ENCODE measurements around the gene UBE2U.

Gene UBE2U, protein sequence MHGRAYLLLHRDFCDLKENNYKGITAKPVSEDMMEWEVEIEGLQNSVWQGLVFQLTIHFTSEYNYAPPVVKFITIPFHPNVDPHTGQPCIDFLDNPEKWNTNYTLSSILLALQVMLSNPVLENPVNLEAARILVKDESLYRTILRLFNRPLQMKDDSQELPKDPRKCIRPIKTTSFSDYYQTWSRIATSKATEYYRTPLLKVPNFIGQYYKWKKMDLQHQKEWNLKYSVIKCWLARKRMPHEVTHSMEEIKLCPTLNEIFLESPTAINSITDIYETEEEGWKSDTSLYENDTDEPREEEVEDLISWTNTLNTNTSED

DNA sequence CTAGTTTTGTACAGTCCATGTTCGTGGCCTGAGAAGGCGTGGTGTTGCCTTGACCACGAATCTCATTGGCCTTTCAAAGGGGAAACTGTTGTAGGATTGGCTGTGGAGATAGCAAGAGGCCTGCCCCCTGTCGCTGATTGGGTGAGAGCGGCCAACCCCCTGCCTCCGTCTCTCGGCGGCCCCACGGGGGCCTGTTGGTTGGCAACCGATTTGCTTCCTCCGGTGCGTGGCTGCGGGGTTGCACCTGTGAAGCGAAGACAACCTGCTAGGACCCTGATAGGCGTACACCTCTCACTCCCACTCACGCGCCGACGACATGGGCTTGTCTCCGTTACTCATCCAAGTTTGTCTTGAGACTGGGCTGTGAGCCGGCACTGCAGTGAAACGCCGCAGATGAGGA lies at the start of gene UBE2U:
UBE2U (plus strand) TSS at position 204 of the 400 bp plus-strand sequence. CDS start 428 bp downstream, outside the sequence.
- no peak for DNase-seq

DNA sequence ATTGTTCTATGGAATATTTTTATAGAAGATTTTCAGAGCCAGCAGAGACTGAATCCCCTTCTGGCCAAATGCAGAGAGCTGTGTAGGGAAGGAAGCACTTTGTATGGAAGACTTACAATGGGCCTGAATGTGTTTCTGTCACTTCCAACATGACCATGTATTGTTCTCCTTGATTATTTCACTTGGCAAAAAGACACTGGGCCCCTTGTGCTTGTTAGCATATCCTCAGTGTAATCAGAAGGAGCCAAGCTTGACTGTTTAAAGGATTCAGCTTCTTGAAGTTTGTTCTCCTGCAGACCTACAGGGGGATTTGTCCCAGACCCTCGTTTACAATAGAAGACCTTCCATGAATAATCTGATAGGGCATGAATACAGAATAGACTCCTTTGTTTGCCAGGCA lies 48.1 kb upstream of the UBE2U start:
- no peak for DNase-seq

DNA sequence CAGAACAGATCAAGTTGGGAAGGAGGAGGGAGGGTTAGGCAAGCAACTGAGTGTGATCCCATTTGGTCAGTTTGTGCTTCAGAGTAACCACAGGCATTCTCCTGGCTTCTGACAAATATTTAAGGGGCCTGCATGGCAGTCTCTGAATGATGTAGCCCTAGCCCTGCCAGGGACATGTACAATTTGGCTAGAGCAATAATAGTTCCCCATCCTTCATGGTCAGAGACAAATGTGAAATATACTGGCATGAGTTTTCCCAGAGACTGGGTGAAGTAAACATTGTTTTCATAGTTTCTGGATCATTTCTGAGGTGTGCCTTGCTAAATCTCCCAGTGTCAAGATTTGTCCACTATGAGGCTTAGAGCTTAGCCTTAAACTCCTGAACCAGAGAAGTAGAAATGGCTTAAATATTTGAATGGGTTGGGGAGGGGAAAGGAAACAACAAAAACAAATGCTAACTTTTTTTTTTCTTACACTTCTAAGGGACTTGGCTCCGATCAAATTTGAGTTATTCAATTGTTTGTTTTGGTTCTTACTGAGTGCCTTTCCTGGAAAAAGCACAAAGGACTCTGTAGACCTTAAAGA lies 42.0 kb upstream of the UBE2U start:
- DNase-seq: no peak

- DNase-seq: peak; percentile 29
These were observed 41.3 kb upstream of the UBE2U start for GRCh38 chr1:64162151-64162550.

DNA sequence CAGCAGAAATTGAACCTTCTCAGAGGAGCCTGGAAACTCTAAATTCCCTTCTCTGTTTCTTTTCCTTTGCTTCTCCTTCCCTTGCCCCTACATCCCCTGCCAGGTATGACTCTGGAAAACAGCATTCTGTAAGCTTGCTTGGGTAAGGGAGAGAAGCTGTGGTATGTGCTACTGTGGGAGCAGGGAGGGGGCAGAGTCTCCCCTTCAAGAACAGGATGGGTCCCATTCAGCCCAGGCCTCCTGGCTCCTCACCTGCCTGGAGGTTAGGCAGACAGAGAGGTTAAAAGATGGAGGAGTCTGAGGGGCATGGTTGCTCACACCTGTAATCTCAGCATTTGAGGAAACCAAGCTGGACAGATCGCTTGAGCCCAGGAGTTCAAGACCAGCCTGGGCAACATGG lies 40.6 kb upstream of the UBE2U start:
- no peak for DNase-seq

DNA sequence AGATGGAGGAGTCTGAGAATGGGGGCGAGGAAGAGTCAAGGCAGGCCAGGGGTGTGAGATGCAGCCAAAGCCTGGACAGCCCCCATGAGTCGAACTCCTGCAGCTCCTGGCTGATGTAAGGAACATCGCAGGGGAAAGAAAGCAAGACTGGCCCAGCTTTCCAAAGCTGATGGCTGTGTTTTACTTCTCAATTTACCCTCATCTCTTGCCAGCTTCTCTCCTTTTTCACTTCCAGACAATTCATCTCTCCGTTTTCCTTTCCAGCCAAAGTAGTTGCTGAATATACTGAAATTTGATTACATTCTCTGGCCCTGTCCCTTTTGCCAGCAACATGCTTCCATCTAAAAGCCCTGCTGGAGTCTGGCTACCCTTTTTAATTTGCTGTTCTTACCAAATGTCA lies 40.0 kb upstream of the UBE2U start:
- DNase-seq: no peak

DNA sequence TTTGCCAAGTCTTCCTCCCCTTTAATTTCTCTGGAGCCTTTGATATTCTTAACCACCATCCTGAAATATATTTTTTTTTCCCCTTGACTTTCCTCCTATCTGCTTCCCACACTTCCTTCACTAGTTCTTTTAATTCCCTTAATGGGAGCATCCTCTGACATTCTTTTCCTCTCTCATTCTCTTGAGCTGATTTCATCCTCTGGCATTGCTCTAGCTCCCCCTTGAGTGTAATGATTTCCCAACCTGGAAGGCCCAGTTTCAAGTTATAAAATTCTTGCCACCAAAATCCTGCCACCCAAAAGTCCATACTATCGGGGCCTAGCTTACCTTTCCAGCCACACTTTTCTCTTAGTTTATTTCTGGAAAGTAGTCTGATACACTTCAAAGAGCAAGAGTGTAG lies 39.5 kb upstream of the UBE2U start:
- no peak for DNase-seq

- DNase-seq: no peak
These were observed 36.8 kb upstream of the UBE2U start for GRCh38 chr1:64166629-64167028.

DNA sequence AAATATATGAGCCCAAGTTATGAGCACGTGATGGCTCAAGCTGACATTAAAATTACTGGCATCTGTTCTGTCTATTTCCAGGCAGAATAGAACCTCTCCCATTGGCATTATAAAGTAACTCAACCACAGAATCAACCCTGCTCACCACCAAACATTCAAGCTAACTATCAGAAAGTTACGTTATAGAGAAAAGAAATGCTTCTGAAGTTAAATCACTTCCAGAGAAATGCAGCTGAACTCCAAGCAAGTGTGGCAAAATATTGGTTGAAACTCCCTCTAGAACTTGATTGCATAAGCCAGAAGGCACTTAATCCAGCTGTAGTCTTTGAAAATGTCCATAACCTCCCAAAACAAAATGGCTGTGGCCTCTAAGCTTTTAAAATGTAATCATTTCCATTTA lies 36.2 kb upstream of the UBE2U start:
- DNase-seq: no peak

DNA sequence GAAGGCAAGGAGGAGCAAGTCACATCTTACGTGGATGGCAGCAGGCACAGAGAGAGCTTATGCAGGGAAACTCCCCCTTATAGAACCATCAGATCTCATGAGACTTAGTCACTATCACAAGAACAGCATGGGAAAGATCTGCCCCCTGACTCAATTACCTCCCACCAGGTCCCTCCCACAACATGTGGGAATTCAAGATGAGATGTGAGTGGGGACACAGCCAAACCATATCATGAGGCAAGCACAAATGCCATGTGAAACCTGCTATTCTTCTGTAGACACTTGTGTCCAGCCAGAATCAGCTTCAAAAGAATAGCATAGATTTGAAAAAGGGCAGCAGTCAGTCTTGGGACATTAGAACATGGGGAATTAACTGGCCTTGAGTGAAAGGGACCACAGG lies 32.2 kb upstream of the UBE2U start:
- no peak for DNase-seq

GRCh38 chr1:64171797-64172281 lies 31.6 kb upstream of the UBE2U start:
- DNase-seq: no peak

GRCh38 chr1:64172458-64172983 lies 30.9 kb upstream of the UBE2U start:
- DNase-seq: no peak

DNA sequence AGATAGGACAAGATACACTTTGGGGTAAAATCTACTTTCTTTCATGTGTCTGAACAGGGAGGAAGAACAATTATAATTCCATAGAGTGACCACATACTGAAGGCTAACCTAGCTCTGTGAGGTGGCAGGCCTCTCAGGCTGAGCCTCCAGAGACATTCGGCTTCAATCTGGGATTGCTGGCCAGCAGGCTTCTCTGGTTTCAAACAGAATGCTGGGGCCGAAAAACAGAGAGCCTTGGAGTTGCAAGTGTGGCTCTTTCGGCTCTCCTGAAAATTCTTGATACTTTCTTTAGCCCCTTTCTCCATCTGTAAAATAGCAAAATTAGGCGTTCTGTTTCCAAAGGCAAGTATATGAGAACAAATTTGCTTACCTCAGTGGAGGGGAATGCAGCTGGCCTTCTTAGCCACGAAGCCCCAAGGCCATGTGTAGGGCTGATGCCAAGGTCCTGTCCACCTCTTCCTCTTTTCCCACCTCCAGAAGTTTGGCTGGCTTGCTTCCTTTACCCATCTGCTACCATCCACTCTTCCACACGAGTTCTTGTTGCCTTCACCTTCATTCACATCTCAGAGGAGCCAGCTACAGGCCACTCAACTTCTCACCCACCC lies 30.0 kb upstream of the UBE2U start:
- DNase-seq: no peak

DNA sequence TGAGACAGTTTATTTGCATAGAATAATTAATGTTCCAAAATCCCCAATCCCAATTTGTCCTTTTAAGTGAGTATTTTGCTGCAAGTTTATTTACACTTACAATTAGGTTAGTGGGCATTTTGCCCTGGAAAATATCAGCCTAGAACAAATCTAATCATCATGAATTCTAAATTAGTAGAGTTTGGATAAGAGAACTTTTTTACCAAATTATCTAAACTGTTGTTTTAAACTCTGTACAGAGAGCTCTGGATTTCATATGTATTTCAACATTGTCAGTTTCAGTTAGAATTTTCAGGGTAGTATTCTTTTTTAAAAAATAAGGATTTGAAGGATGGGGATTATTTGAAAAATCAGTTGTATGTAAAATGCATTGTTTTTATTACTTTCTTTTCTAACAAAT lies 27.8 kb upstream of the UBE2U start:
- no peak for DNase-seq

DNA sequence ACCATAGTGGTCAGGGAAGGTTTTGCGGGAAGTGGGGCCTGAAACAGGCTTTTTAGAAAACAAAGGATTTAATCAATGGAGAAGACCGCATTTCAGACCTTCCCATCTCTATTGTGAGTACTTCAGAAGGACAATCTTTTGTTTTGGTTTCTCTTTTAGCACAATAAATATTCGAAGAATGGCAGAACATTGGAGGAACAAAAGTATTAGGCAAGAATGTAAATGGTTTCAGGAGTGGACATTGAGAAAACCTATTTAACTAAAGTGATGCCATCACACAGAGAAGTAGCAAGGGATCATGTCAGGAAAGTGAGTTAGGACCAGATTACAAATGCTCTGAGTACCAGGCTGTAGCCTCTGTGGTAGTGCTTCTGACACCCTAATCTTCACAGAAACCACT lies 26.8 kb upstream of the UBE2U start:
- DNase-seq: no peak

DNA sequence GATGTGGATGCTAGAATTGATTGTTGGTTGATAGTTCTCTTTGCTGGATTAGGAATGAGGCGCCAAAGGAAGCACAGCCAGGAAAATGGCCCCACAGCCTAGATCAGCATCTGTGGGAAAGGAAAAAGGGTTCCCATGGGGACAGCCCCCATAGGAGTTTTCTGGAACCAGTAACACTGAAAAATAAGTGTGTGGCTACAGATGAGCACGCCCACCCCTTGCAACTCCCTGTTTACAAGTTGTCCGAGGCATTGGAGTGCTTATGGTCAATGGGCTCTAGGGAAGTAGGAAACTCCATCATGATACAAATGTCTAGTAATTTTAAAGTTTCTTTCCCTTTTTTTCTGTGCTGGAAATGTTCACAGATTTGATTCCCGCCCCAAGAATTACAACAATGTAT lies 23.8 kb upstream of the UBE2U start:
- no peak for DNase-seq

GRCh38 chr1:64182207-64182606 lies 21.2 kb upstream of the UBE2U start:
- DNase-seq: no peak

DNA sequence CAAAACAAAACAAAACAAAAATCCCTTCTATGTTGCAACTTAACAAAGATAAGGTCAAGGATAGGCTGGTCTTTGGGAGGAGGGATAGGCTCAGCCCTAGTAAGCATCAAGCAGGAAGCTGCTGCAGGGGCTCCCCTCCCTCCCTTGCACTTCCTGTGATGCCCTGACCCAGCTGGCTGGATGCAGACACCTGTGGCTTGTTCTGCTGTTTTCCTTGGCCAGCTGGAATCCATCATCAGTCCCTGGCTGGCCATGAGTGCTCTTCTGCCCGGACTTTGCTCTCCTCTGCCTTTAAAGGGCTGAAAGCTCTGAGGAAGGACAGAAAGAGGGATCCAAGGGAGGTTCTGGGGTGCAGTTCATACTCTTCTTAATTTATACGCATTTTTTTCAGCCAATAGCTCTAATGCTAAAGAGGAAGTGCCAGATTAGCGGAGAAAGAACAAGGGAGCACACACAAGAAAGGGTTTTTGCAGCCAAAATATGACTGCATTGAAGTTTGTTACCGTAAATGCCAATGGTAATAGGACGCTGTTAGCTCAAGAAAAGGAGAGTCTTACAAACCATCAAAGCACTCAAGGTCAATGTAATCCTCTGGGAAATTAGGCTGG lies 19.9 kb upstream of the UBE2U start:
- DNase-seq: no peak

DNA sequence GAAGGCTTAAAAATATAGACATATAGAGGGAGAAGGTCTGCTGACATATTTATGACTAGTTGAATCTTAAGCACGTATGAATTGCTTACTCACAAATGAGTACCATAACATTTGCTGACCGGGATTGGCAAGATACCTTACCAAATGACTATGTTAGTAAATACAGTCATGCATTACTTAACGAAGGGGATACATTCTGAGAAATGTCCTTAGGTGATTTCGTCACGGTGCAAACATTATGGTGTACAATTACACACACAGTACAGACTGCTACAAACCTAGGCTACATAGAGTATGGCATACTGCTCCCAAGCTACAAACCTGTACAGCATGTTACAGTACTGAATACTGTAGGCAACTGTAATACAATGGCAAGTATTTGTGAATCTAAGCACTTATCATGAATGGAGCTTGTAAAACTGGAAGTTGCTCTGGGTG lies 19.4 kb upstream of the UBE2U start:
- DNase-seq: no peak

DNA sequence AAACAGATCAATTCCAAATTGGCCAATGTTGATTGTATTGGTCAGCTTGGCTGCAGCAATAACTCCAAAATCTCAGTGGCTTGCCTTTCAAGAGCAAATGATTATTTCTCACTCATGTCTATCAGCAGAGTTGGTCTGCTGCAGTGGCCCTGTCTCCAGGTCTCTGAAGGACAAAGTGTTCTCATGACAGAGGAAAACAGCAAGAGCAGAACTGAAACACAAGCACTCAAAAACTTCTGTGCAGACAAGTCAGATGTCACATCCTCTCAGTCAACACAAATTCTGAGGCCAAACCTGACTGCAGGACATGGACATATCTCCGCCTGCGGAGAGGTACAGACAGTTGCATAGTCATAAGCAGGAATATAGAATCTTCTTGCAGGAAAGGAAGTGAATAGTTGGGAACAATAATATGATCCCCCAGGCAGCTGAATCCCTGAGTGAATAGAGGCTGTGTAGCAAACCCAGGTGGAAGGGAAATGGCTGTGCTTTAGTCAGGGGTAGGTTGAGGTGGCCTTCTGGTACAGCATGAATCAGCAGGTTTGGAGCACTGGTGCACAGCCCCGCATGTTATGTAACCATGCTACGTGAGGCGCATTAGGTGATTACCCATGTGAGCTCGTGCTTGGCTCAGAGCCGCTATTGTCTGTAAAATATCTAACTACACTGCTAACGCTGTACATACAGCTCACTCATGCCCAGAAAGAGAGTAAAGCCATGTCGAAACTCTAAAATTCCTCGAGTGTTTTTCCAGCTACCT lies 17.1 kb upstream of the UBE2U start:
- no peak for DNase-seq

DNA sequence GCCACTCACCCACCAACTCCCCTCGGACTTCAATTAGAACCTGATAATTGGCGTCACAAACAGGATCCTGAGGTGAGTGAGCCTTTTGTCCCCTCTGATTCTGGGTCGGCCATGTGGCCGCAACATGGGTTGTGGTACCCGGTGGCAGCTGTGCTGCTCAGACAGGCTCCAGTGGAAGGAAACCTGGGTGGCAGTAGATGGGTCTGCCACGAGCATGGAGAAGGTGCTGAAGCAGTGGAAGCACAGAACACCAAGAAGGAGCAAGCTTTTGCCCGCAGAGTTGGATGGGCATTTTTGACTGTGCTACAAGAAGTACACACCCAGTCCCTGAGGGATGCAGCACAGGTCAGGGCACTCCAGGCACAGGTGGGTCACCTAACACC lies 16.5 kb upstream of the UBE2U start:
- DNase-seq: no peak

DNA sequence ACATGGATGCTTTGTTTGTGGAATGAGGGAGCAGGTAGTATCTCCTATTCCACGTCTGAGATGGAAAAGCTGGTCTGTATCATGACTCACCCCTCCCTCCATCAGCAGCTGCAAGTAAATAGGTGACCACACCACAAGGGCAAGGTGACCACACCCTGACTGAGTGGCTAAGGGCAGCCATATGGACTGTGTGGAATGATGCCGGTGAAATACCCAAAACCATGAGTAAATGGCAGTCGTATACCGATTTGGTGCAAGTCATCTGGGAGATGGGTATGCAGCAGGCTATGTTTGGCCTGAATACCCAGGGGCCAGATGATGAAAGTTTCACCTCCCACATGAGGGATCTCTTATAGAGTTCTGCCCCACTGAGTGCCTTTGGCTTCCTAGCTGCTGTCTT lies 15.8 kb upstream of the UBE2U start:
- no peak for DNase-seq

GRCh38 chr1:64192290-64192689 lies 11.1 kb upstream of the UBE2U start:
- DNase-seq: no peak
